ENCODE data around the gene OR2F2.

Gene OR2F2

DNA sequence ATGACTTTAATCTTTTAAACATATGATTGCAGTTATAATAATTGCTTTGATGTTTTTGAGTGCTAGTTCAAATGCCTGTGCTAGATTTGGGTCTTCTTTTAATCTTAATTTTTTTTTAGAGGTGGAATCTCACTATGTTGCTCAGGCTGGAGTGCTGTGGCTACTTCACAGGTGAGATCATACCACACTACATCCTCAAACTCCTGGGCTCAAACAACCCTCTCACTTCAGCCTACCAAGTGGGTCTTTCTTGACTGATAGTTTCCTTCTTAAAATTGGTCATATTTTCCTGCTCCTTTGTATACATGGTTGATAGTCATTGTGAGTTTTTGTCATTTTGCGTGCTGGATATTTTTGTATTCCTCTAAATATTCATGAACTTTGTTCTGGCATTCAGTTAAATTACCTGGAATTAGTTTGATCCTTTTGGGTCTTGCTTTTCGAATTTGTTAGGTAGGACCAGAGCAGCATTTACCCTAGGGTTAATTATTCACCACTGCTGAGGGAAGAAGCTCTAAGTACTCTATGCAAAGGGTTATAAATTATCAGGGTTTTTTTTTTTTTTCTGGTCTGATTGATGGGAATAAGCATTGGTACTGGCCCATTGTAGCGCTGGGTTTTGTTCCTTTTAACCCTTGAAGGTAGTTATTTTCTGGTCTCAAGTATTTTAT lies 21.0 kb upstream of the OR2F2 start:
- no peak overlapping the region for H3K9ac ChIP-seq (ENCODE audit: low read length)
- H3K36me3 ChIP-seq (replicated peaks; ENCODE audit: low read depth, low read length): no peaks in the 10 kb centered on the region
- H3K4me3 ChIP-seq (ENCODE audit: low read length): no peak overlapping the region
- H4K20me1 ChIP-seq (ENCODE audit: insufficient read depth, low read length): no peaks in the 10 kb centered on the region
- peaks cover 15% of the 10 kb centered on the region; the same call in 1 of the 2 replicates for H3K27me3 ChIP-seq (ENCODE audit: low read depth, low read length)
- no peak overlapping the region for H2AFZ ChIP-seq (ENCODE audit: low read depth, low read length)
- TF ChIP-seq, protein P1, sequence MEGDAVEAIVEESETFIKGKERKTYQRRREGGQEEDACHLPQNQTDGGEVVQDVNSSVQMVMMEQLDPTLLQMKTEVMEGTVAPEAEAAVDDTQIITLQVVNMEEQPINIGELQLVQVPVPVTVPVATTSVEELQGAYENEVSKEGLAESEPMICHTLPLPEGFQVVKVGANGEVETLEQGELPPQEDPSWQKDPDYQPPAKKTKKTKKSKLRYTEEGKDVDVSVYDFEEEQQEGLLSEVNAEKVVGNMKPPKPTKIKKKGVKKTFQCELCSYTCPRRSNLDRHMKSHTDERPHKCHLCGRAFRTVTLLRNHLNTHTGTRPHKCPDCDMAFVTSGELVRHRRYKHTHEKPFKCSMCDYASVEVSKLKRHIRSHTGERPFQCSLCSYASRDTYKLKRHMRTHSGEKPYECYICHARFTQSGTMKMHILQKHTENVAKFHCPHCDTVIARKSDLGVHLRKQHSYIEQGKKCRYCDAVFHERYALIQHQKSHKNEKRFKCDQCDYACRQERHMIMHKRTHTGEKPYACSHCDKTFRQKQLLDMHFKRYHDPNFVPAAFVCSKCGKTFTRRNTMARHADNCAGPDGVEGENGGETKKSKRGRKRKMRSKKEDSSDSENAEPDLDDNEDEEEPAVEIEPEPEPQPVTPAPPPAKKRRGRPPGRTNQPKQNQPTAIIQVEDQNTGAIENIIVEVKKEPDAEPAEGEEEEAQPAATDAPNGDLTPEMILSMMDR (IDR thresholded peaks at IDR 0.05; ENCODE audit: low read depth, low read length): no peak
- no peak for TF ChIP-seq EZH2phosphoT487 (IDR thresholded peaks at IDR 0.05; ENCODE audit: low read depth)
- H3K27ac ChIP-seq (ENCODE audit: low read length): no peak overlapping the region
- no peaks in the 10 kb centered on the region for H3K4me1 ChIP-seq (ENCODE audit: low read length)
- no peaks in the 10 kb centered on the region for H3K9me3 ChIP-seq (ENCODE audit: insufficient read depth, low read length)
- no peaks in the 10 kb centered on the region for H3K79me2 ChIP-seq (ENCODE audit: low read length)
- no peak overlapping the region for H3K4me2 ChIP-seq (ENCODE audit: low read length)

DNA sequence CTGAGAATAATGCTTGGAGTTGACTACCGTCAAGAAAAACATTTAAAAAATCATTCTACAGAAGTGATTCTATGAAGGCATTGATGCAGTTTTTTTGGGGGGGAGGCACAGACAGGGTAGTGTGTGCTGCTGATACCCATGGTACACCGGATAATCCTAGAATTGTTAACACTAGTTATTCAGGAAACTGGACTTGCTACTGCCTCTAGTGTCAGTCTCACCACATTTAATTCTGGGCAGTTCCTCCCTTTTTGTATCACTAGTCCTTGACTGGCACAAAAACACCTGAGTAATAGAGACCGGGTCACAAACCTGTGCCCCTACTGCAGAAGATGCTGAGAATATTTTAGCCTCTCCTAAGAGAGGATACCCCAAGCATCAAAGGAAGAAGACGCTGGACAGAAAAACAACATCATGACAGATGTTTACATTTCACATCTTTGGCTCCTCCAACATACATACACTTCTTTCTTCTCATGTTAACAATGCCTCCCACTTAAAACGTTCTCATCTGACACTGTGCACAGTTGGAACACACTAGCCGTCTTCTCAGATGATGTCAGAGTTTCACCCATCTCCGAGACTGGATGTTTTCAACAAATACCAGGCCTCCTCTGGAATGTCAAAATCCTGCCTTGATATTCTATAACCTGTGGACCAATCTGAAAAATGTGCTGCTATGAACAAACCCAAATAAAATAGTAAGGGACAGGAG lies 19.9 kb upstream of the OR2F2 start:
- no peak overlapping the region for H3K27ac ChIP-seq (ENCODE audit: low read length)
- H2AFZ ChIP-seq (ENCODE audit: low read depth, low read length): no peak overlapping the region
- H3K27me3 ChIP-seq (ENCODE audit: low read depth, low read length): peaks cover 13% of the 10 kb centered on the region; the same call in 1 of the 2 replicates
- no peak overlapping the region for H3K9ac ChIP-seq (ENCODE audit: low read length)
- H3K79me2 ChIP-seq (ENCODE audit: low read length): no peaks in the 10 kb centered on the region
- H3K36me3 ChIP-seq (replicated peaks; ENCODE audit: low read depth, low read length): no peaks in the 10 kb centered on the region
- no peaks in the 10 kb centered on the region for H3K4me1 ChIP-seq (ENCODE audit: low read length)
- no peaks in the 10 kb centered on the region for H3K9me3 ChIP-seq (ENCODE audit: insufficient read depth, low read length)
- TF ChIP-seq, protein P1 (IDR thresholded peaks at IDR 0.05; ENCODE audit: low read depth, low read length): no peak
- no peak overlapping the region for H3K4me2 ChIP-seq (ENCODE audit: low read length)
- H3K4me3 ChIP-seq (ENCODE audit: low read length): no peak overlapping the region
- no peaks in the 10 kb centered on the region for H4K20me1 ChIP-seq (ENCODE audit: insufficient read depth, low read length)

- no peak overlapping the region for H2AFZ ChIP-seq (ENCODE audit: low read depth, low read length)
- H3K4me2 ChIP-seq (ENCODE audit: low read length): no peak overlapping the region
- H4K20me1 ChIP-seq (ENCODE audit: insufficient read depth, low read length): no peaks in the 10 kb centered on the region
- H3K9me3 ChIP-seq (ENCODE audit: insufficient read depth, low read length): no peaks in the 10 kb centered on the region
- no peaks in the 10 kb centered on the region for H3K4me1 ChIP-seq (ENCODE audit: low read length)
- H3K4me3 ChIP-seq (ENCODE audit: low read length): no peak overlapping the region
- no peak for TF ChIP-seq EZH2phosphoT487 (IDR thresholded peaks at IDR 0.05; ENCODE audit: low read depth)
- H3K27me3 ChIP-seq (ENCODE audit: low read depth, low read length): peaks cover 33% of the 10 kb centered on the region
- no peaks in the 10 kb centered on the region for H3K79me2 ChIP-seq (ENCODE audit: low read length)
- no peaks in the 10 kb centered on the region for H3K36me3 ChIP-seq (replicated peaks; ENCODE audit: low read depth, low read length)
- H3K27ac ChIP-seq (ENCODE audit: low read length): no peak overlapping the region
- no peak overlapping the region for H3K9ac ChIP-seq (ENCODE audit: low read length)
Observed at GRCh38 chr7:143924851-143925250, 10.2 kb upstream of the OR2F2 start.

- peaks cover 9% of the 10 kb centered on the region; the same call in 1 of the 2 replicates for H3K27me3 ChIP-seq (ENCODE audit: low read depth, low read length)
- no peak overlapping the region for H3K4me3 ChIP-seq (ENCODE audit: low read length)
- TF ChIP-seq EZH2phosphoT487 (IDR thresholded peaks at IDR 0.05; ENCODE audit: low read depth): no peak
- TF ChIP-seq, protein P1 (IDR thresholded peaks at IDR 0.05; ENCODE audit: low read depth, low read length): no peak
- no peak overlapping the region for H3K9ac ChIP-seq (ENCODE audit: low read length)
- H3K9me3 ChIP-seq (ENCODE audit: insufficient read depth, low read length): no peaks in the 10 kb centered on the region
- H3K27ac ChIP-seq (ENCODE audit: low read length): no peak overlapping the region
- no peak overlapping the region for H2AFZ ChIP-seq (ENCODE audit: low read depth, low read length)
- H3K4me1 ChIP-seq (ENCODE audit: low read length): no peaks in the 10 kb centered on the region
- no peak overlapping the region for H3K4me2 ChIP-seq (ENCODE audit: low read length)
- H4K20me1 ChIP-seq (ENCODE audit: insufficient read depth, low read length): no peaks in the 10 kb centered on the region
- no peaks in the 10 kb centered on the region for H3K36me3 ChIP-seq (replicated peaks; ENCODE audit: low read depth, low read length)
- H3K79me2 ChIP-seq (ENCODE audit: low read length): no peaks in the 10 kb centered on the region
Observed at GRCh38 chr7:143929224-143929920, 5.7 kb upstream of the OR2F2 start.
